OCI-M2 (cell line): ENCODE results near the gene JCHAIN.
"Not testable (repeated sequence)": the region's sequence is repeated elsewhere in the genome, so short reads cannot be mapped to it uniquely, and the experiment has no call there.

Experiments used
- DNase-seq: peaks from one replicate; lab custom pipeline; 2025; ENCODE audit not compliant: unreplicated experiment; lab: John Stamatoyannopoulos, UW

The JCHAIN gene

DNA sequence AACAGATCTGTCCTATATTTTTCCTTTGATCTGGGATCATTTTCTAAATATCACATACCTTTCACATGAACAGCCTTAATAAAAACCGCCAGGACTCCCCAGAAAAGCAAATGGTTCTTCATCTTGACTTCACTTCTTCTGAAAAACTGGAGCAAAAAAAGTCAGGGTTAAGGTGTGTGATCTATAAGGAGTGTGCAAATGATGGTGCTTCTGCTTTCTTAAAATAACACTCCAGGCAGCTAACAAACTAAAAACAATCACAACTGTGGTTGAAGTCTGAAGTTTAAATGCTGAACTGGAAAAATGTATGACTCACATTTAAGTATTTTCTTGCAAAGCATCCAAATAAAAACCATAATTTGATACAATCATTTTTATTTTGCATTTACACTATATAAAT, at the start of gene JCHAIN:
TSS of gene JCHAIN (minus strand) at position 140 of the 400 bp plus-strand sequence. CDS start at position 122, 18 bp downstream.
- no peak for DNase-seq

DNA sequence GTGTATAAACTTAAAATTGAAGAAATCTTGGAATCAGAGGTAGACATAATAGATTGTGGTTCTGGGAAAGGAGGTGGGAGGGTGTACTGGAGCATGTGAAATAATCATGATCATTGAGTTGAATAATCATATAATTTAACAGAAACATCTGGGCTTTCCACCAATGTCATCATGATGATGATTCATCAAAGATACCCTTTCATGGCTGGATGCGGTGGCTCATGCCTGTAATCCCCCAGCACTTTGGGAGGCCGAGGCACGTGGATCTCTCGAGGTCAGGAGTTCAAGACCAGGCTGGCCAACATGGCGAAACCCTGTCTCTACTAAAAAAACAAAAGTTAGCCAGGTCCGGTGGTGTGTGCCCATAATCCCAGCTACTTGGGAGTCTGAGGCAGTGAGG, 48.8 kb upstream of the JCHAIN start:
- no peak for DNase-seq

DNA sequence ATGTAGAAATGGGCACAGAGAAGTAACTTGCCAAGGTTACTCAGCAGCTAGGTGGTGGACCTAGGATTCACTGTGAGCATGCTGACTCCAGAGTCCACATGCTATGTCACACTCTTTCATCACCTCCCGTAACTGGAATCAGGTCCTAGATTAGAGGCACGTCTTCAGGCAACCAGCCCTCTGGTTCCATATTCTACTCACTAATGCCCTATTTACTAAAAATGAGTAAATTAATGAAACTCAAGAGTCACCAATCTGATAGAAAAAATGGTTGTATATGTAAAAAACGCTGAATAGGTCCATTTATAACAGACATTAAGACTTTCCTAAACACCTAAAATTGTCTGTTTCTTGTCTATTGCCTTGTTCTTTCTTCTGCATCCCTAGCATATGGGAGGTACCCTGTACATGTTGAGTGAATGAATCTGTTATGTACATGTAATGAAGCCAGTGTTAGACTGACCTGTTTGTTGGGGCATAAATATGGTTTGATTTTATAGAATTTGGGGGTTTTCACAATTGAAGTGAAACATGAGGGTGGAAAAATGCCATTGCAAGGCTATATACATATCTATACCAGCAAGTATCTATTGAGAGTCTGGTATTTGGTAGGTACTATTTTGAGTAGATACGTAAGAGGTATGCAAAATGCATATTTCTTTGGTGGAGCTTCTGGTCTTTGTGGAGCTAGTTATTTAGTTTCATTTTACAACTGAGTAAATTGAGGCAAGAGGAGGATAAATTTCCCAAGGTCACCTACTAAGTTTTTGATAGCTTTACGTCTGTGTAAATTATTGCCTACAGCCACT, 48.0 kb upstream of the JCHAIN start:
- DNase-seq: no peak

DNA sequence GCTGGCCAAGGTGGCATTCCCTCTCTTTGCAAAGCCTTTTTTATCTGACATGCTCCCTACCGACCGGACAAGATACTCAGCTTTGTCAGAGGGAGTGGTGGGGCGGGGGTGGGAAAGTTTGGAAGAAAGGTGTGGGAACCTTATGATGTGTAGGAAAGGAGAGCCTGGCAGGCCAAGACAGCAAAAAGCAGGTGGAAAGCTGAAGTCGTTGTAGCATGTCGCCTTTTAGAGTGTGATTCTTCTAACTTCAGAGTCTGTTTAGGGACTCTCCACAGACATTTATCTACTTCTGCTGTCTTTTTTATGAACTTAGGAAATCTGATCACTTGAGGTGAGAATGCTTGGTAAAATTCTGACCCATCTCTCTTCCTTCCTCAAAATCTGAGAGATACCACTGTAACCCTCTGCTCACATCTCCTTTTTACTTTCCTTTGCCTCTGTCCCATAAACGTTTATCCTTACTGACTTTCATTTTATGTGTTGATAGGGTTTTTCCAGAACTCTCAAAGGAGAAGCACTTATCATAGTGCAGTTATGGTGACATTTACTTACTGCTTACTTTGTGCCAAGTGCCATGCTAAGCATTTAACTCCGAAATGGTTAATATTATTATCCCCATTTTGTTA, 47.3 kb upstream of the JCHAIN start:
- DNase-seq: no peak

GRCh38 chr4:70712604-70713452, 46.5 kb upstream of the JCHAIN start:
- DNase-seq: no peak

DNA sequence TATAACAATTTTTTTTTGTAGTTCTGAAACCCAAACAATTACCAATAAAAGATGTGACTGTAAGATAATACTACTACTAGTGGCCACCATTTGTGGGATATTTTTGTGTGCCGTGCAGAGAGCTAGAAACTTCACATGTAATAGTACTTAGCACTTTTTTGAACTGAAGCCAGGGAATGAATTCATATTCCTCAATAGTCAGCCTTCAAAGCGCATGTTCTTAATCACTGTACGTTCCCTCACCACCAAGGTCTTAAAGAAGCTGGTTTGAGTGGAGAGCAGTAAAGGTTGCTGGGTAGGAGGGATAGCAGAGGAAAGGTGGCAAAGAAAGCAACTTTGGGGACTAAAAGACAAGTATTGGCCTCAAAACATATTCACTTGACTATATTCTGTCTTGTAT, 45.8 kb upstream of the JCHAIN start:
- DNase-seq: no peak

- DNase-seq: no peak
Observed at GRCh38 chr4:70711599-70711998, 45.3 kb upstream of the JCHAIN start.

DNA sequence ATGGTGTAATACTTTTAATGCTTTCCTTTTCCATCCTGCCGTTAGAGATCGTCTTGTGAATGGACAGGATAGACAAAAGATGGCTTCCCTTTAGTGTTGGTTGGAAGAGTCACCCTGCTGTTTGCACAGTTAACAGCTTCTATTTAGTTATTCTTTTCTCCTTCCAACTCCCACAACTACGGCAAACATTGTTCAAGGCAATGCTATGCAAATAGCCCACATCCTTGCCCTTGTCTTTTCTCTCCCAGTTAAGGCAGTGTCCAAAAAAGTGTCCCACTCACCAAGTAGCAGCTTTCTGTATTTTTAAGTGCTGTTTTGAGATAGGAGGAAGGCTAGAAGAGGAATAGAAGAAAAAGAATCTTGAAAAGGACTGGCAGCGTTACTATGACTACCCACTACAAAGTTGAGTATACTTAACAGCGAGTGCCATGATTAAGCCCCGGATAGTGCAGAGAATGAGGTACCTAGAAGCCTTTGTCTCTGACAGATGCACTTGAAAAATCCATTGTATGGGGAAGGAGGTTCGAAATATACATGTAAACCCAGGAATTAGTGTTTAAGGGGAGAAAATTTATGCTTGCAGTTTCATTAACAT, 43.4 kb upstream of the JCHAIN start:
- no peak for DNase-seq

DNA sequence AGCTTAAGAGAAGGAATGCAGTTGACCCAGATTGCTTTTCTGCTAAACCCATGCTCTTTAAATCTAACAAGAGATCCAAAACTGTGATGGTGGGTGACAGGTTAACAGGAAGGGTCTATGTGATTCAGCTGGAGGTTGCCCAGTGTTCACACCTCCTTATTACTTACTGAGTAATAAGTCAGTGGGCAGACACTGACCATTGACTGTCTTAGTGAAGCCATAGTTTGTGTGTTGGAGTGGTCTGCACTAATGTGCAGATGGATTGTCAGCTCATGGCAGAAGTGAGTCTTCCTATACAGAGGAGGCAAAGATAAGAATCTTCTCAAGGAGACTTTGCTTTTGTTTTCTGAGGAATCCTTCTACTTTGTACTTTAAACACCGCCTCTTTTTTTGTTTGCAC, 40.2 kb upstream of the JCHAIN start:
- DNase-seq: no peak

- DNase-seq: no peak
Observed at GRCh38 chr4:70706044-70706461, 39.7 kb upstream of the JCHAIN start.

- peak; percentile 18 for DNase-seq
Observed at GRCh38 chr4:70705183-70706043, 39.1 kb upstream of the JCHAIN start.

DNA sequence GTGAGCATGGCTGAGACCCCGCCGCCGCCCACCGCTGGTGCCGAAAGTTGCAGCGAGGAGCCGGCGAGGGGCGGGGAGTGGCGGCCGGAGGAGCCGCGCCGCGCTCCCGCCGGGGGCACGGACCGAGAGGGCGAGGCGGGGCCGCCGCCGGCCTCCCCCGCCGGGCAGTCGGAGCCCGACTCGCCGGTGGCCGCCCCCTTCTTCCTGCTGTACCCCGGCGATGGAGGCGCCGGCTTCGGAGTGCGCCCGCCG, 38.5 kb upstream of the JCHAIN start:
- no peak for DNase-seq

GRCh38 chr4:70704215-70704930, 38.1 kb upstream of the JCHAIN start:
- DNase-seq: no peak

DNA sequence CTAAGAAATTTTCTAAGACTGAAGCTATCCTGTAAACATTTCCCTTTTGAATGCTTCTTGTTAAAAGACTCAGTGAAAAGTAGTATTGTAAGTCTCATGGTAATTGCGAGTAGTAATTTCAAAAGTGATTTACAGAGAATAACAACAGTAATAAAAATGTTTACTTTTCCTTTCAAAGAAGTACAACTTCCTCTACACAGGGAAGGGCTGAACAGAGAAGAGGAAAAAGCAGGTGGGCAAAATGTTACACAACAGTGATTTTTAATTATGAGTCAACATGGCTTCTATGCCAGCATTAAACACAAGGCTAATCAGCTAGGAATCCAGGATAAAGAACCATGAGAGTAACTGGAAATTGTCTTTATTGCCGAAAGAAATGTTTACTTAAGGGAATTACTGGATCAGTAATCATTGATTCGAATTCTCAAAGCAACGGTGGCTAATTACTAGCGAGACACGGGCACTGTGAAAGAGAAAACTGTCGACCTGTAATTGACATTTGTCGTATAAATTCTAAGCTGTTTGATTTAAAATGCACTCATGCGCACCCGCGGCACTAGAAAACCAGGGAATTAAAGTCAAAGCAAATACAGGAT, 37.4 kb upstream of the JCHAIN start:
- peak; percentile 7 for DNase-seq

DNA sequence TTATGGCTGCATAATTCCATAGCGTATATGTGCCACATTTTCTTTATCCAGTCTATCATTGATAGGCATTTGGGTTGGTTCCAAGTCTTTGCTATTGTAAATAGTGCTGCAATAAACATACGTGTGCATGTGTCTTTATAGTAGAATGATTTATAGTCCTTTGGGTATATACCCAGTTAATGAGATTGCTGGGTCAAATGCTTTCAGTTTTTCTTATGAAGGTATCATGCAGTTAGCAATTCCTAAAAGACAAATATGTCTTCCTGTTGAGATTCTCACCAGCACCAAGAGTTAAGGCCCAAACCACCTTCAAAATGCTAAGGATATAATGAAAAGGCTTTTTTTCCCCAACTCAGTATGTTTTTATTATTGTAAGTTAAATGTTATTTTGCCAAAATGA, 36.3 kb upstream of the JCHAIN start:
- not testable (repeated sequence) for DNase-seq

- no peak for DNase-seq
Observed at GRCh38 chr4:70701271-70701670, 35.0 kb upstream of the JCHAIN start.

DNA sequence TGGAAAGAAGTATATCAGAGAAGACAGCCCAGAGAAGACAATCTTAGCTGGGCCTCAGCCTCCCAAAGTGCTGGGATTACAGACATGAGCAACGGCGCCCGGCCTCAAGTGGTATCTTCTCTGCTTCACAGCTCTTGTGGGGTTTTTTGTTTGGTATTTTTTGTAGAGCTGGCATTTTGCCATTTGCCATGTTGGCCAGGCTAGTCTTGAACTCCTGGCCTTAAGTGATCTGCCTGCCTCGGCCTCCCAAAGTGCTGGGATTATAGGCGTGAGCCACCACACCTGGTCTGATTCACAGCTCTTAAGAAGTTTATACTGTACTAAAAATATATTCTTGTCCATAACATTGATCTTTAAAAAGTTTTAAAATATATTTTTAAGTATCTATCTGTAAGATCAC, 34.4 kb upstream of the JCHAIN start:
- no peak for DNase-seq

GRCh38 chr4:70698435-70698834, 32.1 kb upstream of the JCHAIN start:
- not testable (repeated sequence) for DNase-seq

DNA sequence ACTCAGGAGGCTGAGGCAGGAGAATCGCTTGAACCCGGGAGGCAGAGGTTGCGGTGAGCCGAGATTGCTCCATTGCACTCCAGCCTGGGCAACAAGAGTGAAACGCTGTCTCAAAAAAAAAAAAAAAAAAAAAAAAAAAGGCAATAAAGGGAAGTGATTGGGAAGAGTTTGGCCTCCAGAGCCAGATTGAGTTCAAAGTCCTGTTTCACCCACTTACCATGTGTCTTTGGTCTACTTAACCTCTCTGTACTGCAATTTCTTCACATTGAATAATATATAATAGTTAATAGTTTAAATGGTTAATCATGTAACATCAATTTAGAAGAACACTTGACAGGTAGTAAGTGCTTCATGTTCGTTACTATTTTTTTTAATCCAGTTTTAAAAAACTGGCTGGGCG, 28.3 kb upstream of the JCHAIN start:
- not testable (repeated sequence) for DNase-seq

DNA sequence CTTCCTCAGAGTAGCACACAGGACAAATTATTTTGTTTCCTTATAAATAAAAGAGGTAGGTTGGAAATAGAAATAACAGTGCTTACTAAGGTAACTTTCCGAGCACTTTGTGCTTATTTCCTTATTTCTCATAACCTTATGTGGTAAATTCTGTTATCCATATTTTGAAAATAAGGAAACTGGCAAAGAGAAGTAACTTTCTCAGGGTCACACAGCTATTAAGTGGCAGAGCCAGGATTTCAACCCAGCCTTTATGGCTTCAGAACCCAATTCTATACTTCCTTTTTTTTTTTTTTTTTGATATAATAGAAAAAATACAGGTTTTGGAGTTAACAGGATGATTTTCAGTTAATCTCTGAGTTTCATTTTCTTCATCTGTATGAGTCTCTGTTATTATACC, 25.4 kb upstream of the JCHAIN start:
- DNase-seq: no peak
